ENCODE data around the gene OR4D11. TPM values are rescaled to one million over a fixed set of nuclear protein-coding genes. Genes with fewer than 3 reads are reported as not detected.
"Not testable (repeated sequence)": the region's sequence is repeated elsewhere in the genome, so short reads cannot be mapped to it uniquely, and the experiment has no call there.

OR4D11 gene
- total and polyA plus RNA-seq, 2 donors, result not detected

- H3K9me3 ChIP-seq (ENCODE audit: control insufficient read depth in 2 of 2, insufficient read depth in 1 of 2, low read length in 1 of 2); H3K4me3 ChIP-seq (ENCODE audit: low read length in 2 of 2); H3K27me3 ChIP-seq (ENCODE audit: control insufficient read depth in 2 of 2, insufficient read depth in 1 of 2, low read length in 1 of 2); H3K4me1 ChIP-seq (ENCODE audit: control insufficient read depth in 2 of 2, insufficient read depth in 2 of 2, low read length in 2 of 2); DNase-seq (ENCODE audit: low read depth in 6 of 9, low spot score in 9 of 9); H3K27ac ChIP-seq (ENCODE audit: low read depth in 1 of 2, low read length in 1 of 2); H3K36me3 ChIP-seq (ENCODE audit: control insufficient read depth in 2 of 2, insufficient read depth in 2 of 2, low read length in 1 of 2): not testable (repeated sequence)
- 96% methylated on average over 3 of the region's 3 CpGs for WGBS
These were observed 40.3 kb downstream of the OR4D11 start for GRCh38 chr11:59543713-59544112.

DNA sequence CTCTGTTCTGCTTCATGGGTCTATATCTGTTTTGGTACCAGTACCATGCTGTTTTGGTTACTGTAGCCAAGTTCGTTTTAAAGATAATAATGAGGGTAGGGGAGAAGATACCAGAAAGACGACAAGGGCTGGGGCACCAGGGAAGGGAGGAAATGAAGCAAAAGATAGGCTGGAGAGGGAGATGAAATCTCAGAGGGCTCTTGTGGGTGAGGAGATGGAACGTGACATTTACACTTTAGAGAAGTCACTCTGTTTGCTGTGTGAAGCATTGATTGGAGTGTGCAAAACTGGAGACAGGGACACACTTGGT, 41.4 kb downstream of the OR4D11 start:
- 94% methylated on average over 3 of the region's 3 CpGs for WGBS

GRCh38 chr11:59545179-59546020, 42.0 kb downstream of the OR4D11 start:
- H3K27ac ChIP-seq (ENCODE audit: low read depth in 1 of 2, low read length in 1 of 2), result no peak overlapping the region
- WGBS, result 97% methylated on average over 24 of the region's 24 CpGs
- no peak for DNase-seq (ENCODE audit: low read depth in 6 of 9, low spot score in 9 of 9)

More for the DNA sequence above, 41.4 kb downstream of the OR4D11 start:
- Histone ChIP-seq H3K4me1 (ENCODE audit: control insufficient read depth in 2 of 2, insufficient read depth in 2 of 2, low read length in 2 of 2) (peaks cover 3% of the 10 kb centered on the region in 2 donors), H3K9me3 (ENCODE audit: control insufficient read depth in 2 of 2, insufficient read depth in 1 of 2, low read length in 1 of 2) (no peaks in the 10 kb centered on the region), H3K36me3 (ENCODE audit: control insufficient read depth in 2 of 2, insufficient read depth in 2 of 2, low read length in 1 of 2) (no peaks in the 10 kb centered on the region), H3K27ac (ENCODE audit: low read depth in 1 of 2, low read length in 1 of 2) (no peak overlapping the region), H3K27me3 (ENCODE audit: control insufficient read depth in 2 of 2, insufficient read depth in 1 of 2, low read length in 1 of 2) (no peaks in the 10 kb centered on the region), H3K4me3 (ENCODE audit: low read length in 2 of 2) (no peak overlapping the region)
- no peak for DNase-seq (ENCODE audit: low read depth in 6 of 9, low spot score in 9 of 9)

GRCh38 chr11:59547605-59548308, 44.4 kb downstream of the OR4D11 start:
- Histone ChIP-seq H3K27me3 (ENCODE audit: control insufficient read depth in 2 of 2, insufficient read depth in 1 of 2, low read length in 1 of 2) (peaks cover 3 to 22% of the 10 kb centered on the region in 2 donors), H3K4me1 (ENCODE audit: control insufficient read depth in 2 of 2, insufficient read depth in 2 of 2, low read length in 2 of 2) (peaks cover 3 to 22% of the 10 kb centered on the region in 2 donors)
- not testable (repeated sequence) for H3K4me3 ChIP-seq (ENCODE audit: low read length in 2 of 2); H3K9me3 ChIP-seq (ENCODE audit: control insufficient read depth in 2 of 2, insufficient read depth in 1 of 2, low read length in 1 of 2); H3K36me3 ChIP-seq (ENCODE audit: control insufficient read depth in 2 of 2, insufficient read depth in 2 of 2, low read length in 1 of 2); H3K27ac ChIP-seq (ENCODE audit: low read depth in 1 of 2, low read length in 1 of 2); DNase-seq (ENCODE audit: low read depth in 6 of 9, low spot score in 9 of 9)
- WGBS, result 97% methylated on average over 5 of the region's 5 CpGs

More at GRCh38 chr11:59545179-59546020, 42.0 kb downstream of the OR4D11 start:
- Histone ChIP-seq H3K27me3 (ENCODE audit: control insufficient read depth in 2 of 2, insufficient read depth in 1 of 2, low read length in 1 of 2) (no peaks in the 10 kb centered on the region), H3K4me1 (ENCODE audit: control insufficient read depth in 2 of 2, insufficient read depth in 2 of 2, low read length in 2 of 2) (peaks cover 3 to 4% of the 10 kb centered on the region in 2 donors), H3K9me3 (ENCODE audit: control insufficient read depth in 2 of 2, insufficient read depth in 1 of 2, low read length in 1 of 2) (no peaks in the 10 kb centered on the region), H3K36me3 (ENCODE audit: control insufficient read depth in 2 of 2, insufficient read depth in 2 of 2, low read length in 1 of 2) (no peaks in the 10 kb centered on the region), H3K4me3 (ENCODE audit: low read length in 2 of 2) (no peak overlapping the region)

DNA sequence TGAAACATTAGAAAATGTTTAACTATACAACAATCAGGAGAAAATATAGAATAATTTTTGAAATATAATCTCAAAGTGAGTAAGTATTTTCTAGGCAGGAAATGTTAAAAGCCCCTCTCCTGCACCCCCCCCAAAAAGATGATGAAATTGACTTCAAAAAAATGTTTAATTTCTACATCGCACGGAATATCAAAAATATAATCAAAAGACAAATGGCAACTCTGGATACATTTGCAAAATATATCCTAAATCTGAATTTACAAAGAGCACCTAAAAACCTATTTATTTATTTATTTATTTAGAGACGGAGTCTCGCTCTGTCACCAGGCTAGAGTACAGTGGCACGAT, 44.9 kb downstream of the OR4D11 start:
- DNase-seq (ENCODE audit: low read depth in 6 of 9, low spot score in 9 of 9), result no peak
- WGBS, result 98% methylated on average over 5 of the region's 5 CpGs
- Histone ChIP-seq H3K27me3 (ENCODE audit: control insufficient read depth in 2 of 2, insufficient read depth in 1 of 2, low read length in 1 of 2) (peaks cover 3 to 28% of the 10 kb centered on the region in 2 donors), H3K27ac (ENCODE audit: low read depth in 1 of 2, low read length in 1 of 2) (no peak overlapping the region), H3K4me3 (ENCODE audit: low read length in 2 of 2) (no peak overlapping the region), H3K36me3 (ENCODE audit: control insufficient read depth in 2 of 2, insufficient read depth in 2 of 2, low read length in 1 of 2) (no peaks in the 10 kb centered on the region), H3K9me3 (ENCODE audit: control insufficient read depth in 2 of 2, insufficient read depth in 1 of 2, low read length in 1 of 2) (no peaks in the 10 kb centered on the region), H3K4me1 (ENCODE audit: control insufficient read depth in 2 of 2, insufficient read depth in 2 of 2, low read length in 2 of 2) (peaks cover 3 to 22% of the 10 kb centered on the region in 2 donors)

DNA sequence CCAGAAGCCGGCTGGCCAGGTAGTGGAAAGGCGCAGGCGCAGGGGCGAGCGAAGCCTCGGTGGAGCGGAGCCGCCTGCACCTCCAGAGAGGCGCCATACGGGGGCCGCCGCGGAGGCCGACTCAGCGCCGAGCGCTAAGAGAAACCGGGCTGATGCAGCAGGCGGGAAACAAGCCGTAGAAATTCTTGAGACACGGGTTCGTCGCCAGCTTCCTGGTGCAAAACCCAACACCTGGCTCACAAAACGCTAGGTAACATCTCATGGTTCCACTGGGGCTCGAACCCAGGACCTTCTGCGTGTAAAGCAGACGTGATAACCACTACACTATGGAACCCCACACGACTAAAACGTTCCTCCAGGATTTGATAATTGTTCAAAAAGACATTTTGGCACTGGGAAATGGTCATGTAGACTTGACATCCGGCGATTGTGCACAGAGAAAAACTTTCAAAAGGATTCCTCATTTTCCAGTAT, 47.0 kb downstream of the OR4D11 start:
- H3K36me3 ChIP-seq (ENCODE audit: control insufficient read depth in 2 of 2, insufficient read depth in 2 of 2, low read length in 1 of 2), result no peaks in the 10 kb centered on the region
- peaks cover 3 to 45% of the 10 kb centered on the region in 2 donors for H3K27me3 ChIP-seq (ENCODE audit: control insufficient read depth in 2 of 2, insufficient read depth in 1 of 2, low read length in 1 of 2)
- peaks cover 3 to 22% of the 10 kb centered on the region in 2 donors for H3K4me1 ChIP-seq (ENCODE audit: control insufficient read depth in 2 of 2, insufficient read depth in 2 of 2, low read length in 2 of 2)
- under 1% methylated on average over 31 of the region's 31 CpGs for whole genome bisulfite sequencing
- H3K4me3 ChIP-seq (ENCODE audit: low read length in 2 of 2), result peak overlapping the region; percentile 55 to 57
- peak overlapping the region; percentile 82 to 83 for H3K27ac ChIP-seq (ENCODE audit: low read depth in 1 of 2, low read length in 1 of 2)
- H3K9me3 ChIP-seq (ENCODE audit: control insufficient read depth in 2 of 2, insufficient read depth in 1 of 2, low read length in 1 of 2), result no peaks in the 10 kb centered on the region
- DNase-seq (ENCODE audit: low read depth in 6 of 9, low spot score in 9 of 9), result peak; percentile 68 to 92 (median 77)

DNA sequence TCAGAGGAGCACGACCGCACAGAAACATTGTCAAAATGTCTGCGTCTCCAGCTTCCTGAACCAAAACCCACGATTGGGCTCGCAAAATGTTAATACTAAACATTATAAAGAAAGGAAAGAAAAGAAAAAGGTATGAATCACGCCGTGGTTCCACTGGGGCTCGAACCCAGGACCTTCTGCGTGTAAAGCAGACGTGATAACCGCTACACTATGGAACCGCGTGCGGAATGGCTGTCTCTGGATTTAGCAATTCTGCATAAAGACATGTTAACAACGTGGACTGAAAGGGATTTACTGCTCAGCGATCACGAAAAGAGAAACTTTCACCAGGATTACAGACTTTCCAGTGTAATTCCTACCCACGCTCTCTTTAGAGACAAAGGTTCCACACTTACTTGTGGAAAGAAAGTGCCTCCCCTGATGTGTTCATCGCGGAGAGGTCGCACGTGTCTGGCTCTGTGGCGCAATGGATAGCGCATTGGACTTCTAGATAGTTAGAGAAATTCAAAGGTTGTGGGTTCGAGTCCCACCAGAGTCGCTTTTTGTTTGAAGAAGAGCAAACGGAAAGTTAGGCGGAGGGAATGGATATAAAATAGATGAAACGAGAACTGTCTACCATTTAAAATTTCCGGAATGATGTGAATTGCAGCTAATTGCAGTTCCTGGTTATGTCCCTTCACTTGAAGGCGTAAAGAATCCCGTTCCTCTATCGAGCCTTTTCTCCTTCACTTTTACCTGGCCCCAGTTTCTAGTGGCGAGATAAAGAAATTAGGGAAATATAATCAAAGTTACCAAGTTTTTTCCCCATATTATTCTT, 47.7 kb downstream of the OR4D11 start:
- Histone ChIP-seq H3K4me3 (ENCODE audit: low read length in 2 of 2) (peak overlapping the region; percentile 55 to 57), H3K9me3 (ENCODE audit: control insufficient read depth in 2 of 2, insufficient read depth in 1 of 2, low read length in 1 of 2) (no peaks in the 10 kb centered on the region), H3K36me3 (ENCODE audit: control insufficient read depth in 2 of 2, insufficient read depth in 2 of 2, low read length in 1 of 2) (no peaks in the 10 kb centered on the region), H3K27ac (ENCODE audit: low read depth in 1 of 2, low read length in 1 of 2) (peak overlapping the region; percentile 82 to 83), H3K27me3 (ENCODE audit: control insufficient read depth in 2 of 2, insufficient read depth in 1 of 2, low read length in 1 of 2) (peaks cover 10 to 52% of the 10 kb centered on the region in 2 donors), H3K4me1 (ENCODE audit: control insufficient read depth in 2 of 2, insufficient read depth in 2 of 2, low read length in 2 of 2) (peaks cover 5 to 28% of the 10 kb centered on the region in 2 donors)
- 2% methylated on average over 34 of the region's 34 CpGs for WGBS
- peak; percentile 55 to 89 (median 62) for DNase-seq (ENCODE audit: low read depth in 6 of 9, low spot score in 9 of 9)

- H3K36me3 ChIP-seq (ENCODE audit: control insufficient read depth in 2 of 2, insufficient read depth in 2 of 2, low read length in 1 of 2), result no peaks in the 10 kb centered on the region
- peaks cover 7 to 35% of the 10 kb centered on the region in 2 donors for H3K4me1 ChIP-seq (ENCODE audit: control insufficient read depth in 2 of 2, insufficient read depth in 2 of 2, low read length in 2 of 2)
- 46% methylated on average over 30 of the region's 30 CpGs for WGBS
- no peak overlapping the region for H3K27ac ChIP-seq (ENCODE audit: low read depth in 1 of 2, low read length in 1 of 2)
- H3K27me3 ChIP-seq (ENCODE audit: control insufficient read depth in 2 of 2, insufficient read depth in 1 of 2, low read length in 1 of 2), result peaks cover 14 to 60% of the 10 kb centered on the region in 2 donors
- H3K9me3 ChIP-seq (ENCODE audit: control insufficient read depth in 2 of 2, insufficient read depth in 1 of 2, low read length in 1 of 2), result no peaks in the 10 kb centered on the region
- peak overlapping the region; percentile 55 to 57 for H3K4me3 ChIP-seq (ENCODE audit: low read length in 2 of 2)
- peak in 1 of 9 donors; percentile 37 for DNase-seq (ENCODE audit: low read depth in 6 of 9, low spot score in 9 of 9)
These were observed 48.5 kb downstream of the OR4D11 start for GRCh38 chr11:59551659-59552521.
